Upper lobe of left lung (tissue), 6 donors: ENCODE results near the gene ELF1. TPM values are rescaled to one million over a fixed set of nuclear protein-coding genes. Genes with fewer than 3 reads are reported as not detected.
"Not testable (repeated sequence)": the region's sequence is repeated elsewhere in the genome, so short reads cannot be mapped to it uniquely, and the experiment has no call there.

Experiments used
- ATAC-seq, 2 donors: fragments of 200-7000 bp; cut with Tn5 transposase; one replicate each; pipeline ENCODE4 v1.9.1; 2022; ENCODE audit warnings: mild to moderate bottlenecking in 2 of 2, moderate library complexity in 2 of 2; ENCODE audit not compliant: low FRiP score in 2 of 2
- DNase-seq, 2 donors: peaks; one replicate each; pipeline ENCODE4 v3.0.0-alpha.2; 2019 to 2020
- H3K27ac ChIP-seq, 4 donors: fragments of 200-600 bp; sonication (generic); one replicate each; pipeline ENCODE4 v1.5.1; 2016 to 2019
- H3K27me3 ChIP-seq, 4 donors: fragments of 200-600 bp; sonication (generic); one replicate each; pipeline ENCODE4 v1.5.1; 2017 to 2019
- H3K36me3 ChIP-seq, 4 donors: fragments of 200-600 bp; sonication (generic); one replicate each; pipeline ENCODE4 v1.5.1; 2016 to 2019
- H3K4me1 ChIP-seq, 4 donors: fragments of 200-600 bp; sonication (generic); one replicate each; pipeline ENCODE4 v1.5.1; 2018 to 2019
- H3K4me3 ChIP-seq, 4 donors: fragments of 200-600 bp; sonication (generic); one replicate each; pipeline ENCODE4 v1.5.1; 2017 to 2019; ENCODE audit warnings: mild to moderate bottlenecking in 2 of 4, moderate library complexity in 1 of 4
- H3K9me3 ChIP-seq, 4 donors: fragments of 200-600 bp; sonication (generic); one replicate each; pipeline ENCODE4 v1.5.1; 2018 to 2019
- EP300 ChIP-seq, 4 donors: sonication (generic); formaldehyde crosslinking; IDR thresholded peaks; one replicate each; pipeline ENCODE4 v1.5.1; 2017; ENCODE audit warnings: antibody characterized with exemption in 4 of 4, control low read depth in 2 of 4
- POLR2A ChIP-seq, 4 donors: fragments of 450-650 bp; IDR thresholded peaks; one replicate each; pipeline ENCODE4 v1.5.1; 2016 to 2017; ENCODE audit warnings: antibody characterized with exemption in 4 of 4, mild to moderate bottlenecking in 2 of 4
- POLR2AphosphoS5 ChIP-seq, 2 donors: sonication (generic); formaldehyde crosslinking; IDR thresholded peaks; one replicate each; pipeline ENCODE4 v1.5.1; 2017; ENCODE audit warnings: antibody characterized with exemption in 2 of 2
- WGBS, 2 donors: methylation state at CpG; one replicate each; pipeline ENCODE4 v1.1.5; 2017 to 2018; 5-methylcytosine and 5-hydroxymethylcytosine counted together
- total RNA-seq, 6 donors: library from RNA; depleted of rRNA in 4 of 6; stranded (reverse); fragments of >200 nt in 4 of 6; gene quantifications; one replicate each; pipeline versions ENCODE4 v1.1.0 to v1.2.1, GENCODE V29; 2016 to 2021
- TF ChIP-seq, protein P1 (sequence below), 6 experiments: fragments of 450-650 bp in 4 of 6; fragments of 200-600 bp in 2 of 6; sonication (generic) in 2 of 6; IDR thresholded peaks; one replicate each; pipeline ENCODE4 v1.5.1; 2016 to 2019; ENCODE audit warnings: antibody characterized with exemption in 6 of 6
- donor health status: DM: no; HTN: no; CAD: no; lungs with moderate emphysema.
- donor health status: DM: no; HTN: yes; CAD: no; lungs with severe emphysema.

Gene ELF1
- total RNA-seq, 6 donors from 2014 or later, result 52.6 to 134 (median 78.6) TPM

DNA sequence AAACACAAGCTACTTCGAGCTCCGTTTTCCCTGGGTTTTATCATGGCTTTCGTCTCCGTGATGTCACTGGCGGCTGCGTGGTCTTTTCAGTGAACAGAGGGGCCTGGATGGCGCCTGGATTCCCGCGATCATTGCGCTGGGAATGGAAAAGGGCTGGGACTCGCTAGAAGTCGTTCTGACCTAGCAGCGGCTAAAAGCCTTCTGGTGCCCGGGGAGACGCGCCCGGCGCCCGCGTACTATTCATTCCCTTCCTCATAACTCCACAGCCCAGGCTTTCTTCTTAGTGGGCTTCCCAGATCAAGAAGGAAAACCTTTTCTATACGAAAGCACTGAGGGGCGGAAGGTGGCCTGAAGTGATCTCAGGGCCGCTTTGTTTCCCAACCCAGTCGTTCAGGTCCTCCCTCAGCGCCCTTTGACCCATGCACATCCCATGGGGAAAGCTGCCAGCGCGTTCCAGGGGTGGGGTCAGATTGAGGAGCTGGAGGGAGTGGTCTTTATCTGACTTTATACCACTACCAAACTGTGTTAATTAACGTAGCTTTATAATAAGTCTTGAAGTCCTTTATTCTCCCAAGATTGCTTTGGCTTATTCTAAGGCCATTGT, 96.6 kb downstream of the ELF1 start:
- DNase-seq (peak in 1 of 2 donors; percentile 80), ATAC-seq (no peak)
- Histone ChIP-seq H3K4me1 (peaks cover 8 to 14% (median 9%) of the 10 kb centered on the region in 4 donors), H3K36me3 (no peaks in the 10 kb centered on the region), H3K27me3 (no peaks in the 10 kb centered on the region), H3K9me3 (no peaks in the 10 kb centered on the region), H3K4me3 (no peak overlapping the region), H3K27ac (no peak overlapping the region)
- WGBS, 2 donors, result 78 to 84% methylated on average over 27 to 28 of the region's 28 CpGs
- TF ChIP-seq POLR2AphosphoS5 (IDR thresholded peaks at IDR 0.05), result no peak
- no peak for TF ChIP-seq EP300 (IDR thresholded peaks at IDR 0.05)
- TF ChIP-seq, protein P1, sequence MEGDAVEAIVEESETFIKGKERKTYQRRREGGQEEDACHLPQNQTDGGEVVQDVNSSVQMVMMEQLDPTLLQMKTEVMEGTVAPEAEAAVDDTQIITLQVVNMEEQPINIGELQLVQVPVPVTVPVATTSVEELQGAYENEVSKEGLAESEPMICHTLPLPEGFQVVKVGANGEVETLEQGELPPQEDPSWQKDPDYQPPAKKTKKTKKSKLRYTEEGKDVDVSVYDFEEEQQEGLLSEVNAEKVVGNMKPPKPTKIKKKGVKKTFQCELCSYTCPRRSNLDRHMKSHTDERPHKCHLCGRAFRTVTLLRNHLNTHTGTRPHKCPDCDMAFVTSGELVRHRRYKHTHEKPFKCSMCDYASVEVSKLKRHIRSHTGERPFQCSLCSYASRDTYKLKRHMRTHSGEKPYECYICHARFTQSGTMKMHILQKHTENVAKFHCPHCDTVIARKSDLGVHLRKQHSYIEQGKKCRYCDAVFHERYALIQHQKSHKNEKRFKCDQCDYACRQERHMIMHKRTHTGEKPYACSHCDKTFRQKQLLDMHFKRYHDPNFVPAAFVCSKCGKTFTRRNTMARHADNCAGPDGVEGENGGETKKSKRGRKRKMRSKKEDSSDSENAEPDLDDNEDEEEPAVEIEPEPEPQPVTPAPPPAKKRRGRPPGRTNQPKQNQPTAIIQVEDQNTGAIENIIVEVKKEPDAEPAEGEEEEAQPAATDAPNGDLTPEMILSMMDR (IDR thresholded peaks at IDR 0.05), result no peak
- no peak for TF ChIP-seq POLR2A (IDR thresholded peaks at IDR 0.05)

DNA sequence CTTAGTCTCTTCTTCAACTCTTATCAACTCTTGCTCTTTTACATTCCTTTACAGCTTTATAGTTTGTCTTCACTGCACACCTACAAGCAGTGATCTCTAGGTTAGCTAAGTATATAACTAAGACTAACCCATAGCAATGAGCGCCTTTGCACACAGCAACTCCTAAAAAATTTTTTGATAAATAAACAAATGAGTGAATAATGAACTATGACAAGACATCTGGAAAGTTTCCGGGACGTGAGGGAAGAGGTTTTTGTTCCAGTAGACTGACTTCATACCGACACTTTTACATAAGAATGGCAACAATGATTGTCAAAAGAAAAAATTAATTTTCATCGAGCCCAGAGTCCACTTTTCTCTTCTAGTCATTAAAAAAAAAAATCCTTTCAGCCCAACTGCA, 98.3 kb downstream of the ELF1 start:
- Histone ChIP-seq H3K27me3 (no peaks in the 10 kb centered on the region), H3K36me3 (no peaks in the 10 kb centered on the region), H3K9me3 (no peaks in the 10 kb centered on the region), H3K4me1 (peaks cover 8 to 14% (median 9%) of the 10 kb centered on the region in 4 donors), H3K4me3 (peak overlapping the region; percentile 53 to 77 (median 74)), H3K27ac (peak overlapping the region; percentile 77 to 86 (median 84))
- ATAC-seq (no peak), DNase-seq (no peak)
- whole genome bisulfite sequencing, 2 donors, result 9 to 11% methylated on average over 5 of the region's 5 CpGs
- TF ChIP-seq EP300 (IDR thresholded peaks at IDR 0.05), result no peak
- TF ChIP-seq POLR2AphosphoS5 (IDR thresholded peaks at IDR 0.05), result no peak
- no peak for TF ChIP-seq POLR2A (IDR thresholded peaks at IDR 0.05)
- TF ChIP-seq, protein P1 (IDR thresholded peaks at IDR 0.05), result no peak

DNA sequence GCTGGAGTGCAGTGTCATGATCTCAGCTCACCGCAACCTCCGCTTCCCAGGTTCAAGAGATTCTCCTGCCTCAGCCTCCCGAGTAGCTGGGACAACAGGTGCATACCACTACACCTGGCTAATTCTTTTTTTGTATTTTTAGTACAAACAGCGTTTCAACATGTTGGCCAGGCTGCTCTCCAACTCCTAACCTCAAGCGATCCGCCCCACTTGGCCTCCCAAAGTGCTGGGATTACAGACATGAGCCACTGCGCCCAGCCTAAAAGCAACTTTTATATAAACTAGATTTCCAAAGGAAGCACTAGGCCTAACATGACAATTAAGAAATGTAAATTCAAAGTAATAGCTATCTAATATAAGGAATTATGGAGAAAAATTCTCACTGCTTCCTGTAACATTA, 99.2 kb downstream of the ELF1 start:
- WGBS, 2 donors, result 80 to 85% methylated on average over 7 of the region's 7 CpGs
- ATAC-seq, DNase-seq, H3K27me3 ChIP-seq, H3K27ac ChIP-seq, H3K36me3 ChIP-seq, H3K9me3 ChIP-seq, H3K4me3 ChIP-seq: not testable (repeated sequence)
- H3K4me1 ChIP-seq, result peaks cover 8 to 14% (median 9%) of the 10 kb centered on the region in 4 donors

DNA sequence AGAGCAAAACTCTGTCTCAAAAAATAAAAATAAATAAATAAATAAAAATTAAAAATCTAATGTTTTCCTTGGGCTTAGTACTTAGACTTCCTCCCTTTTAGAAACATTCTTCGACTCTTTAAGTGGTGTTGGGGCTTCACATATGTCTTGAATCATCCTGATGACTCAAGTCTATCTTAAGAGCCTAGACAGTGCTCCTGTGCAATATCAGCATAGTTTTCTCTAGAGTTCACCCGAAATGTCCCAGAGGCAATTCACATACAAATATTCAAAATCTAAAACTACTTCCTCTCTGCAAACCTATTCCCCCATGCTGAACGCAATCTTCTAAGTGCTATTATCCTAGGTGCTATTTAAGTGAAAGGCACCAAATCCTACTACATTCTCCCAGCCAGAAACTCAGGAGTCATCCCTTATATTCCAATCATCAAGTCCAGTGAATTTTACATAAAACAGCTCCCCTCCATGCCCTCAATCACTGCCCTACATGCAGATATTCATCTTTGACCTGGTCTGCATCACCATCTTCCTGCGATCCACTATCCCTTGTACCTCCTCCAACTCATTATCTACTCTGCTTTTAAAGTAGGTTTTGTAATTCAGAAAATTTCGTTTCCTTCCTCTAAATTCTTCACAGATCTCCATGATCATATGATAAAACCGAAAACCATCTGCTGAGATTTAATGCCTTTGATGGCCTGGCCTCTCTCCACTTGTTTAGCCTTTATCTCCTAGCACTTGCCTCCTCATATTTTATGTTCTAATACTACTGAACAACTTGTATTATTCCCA, 102.7 kb downstream of the ELF1 start:
- no peaks in the 10 kb centered on the region for H3K9me3 ChIP-seq
- TF ChIP-seq, protein P1 (IDR thresholded peaks at IDR 0.05), result no peak
- TF ChIP-seq POLR2A (IDR thresholded peaks at IDR 0.05) (no peak), EP300 (IDR thresholded peaks at IDR 0.05) (no peak), POLR2AphosphoS5 (IDR thresholded peaks at IDR 0.05) (no peak)
- DNase-seq, result no peak
- peaks cover 5 to 10% (median 5%) of the 10 kb centered on the region in 4 donors for H3K4me1 ChIP-seq
- H3K36me3 ChIP-seq, result no peaks in the 10 kb centered on the region
- H3K27me3 ChIP-seq, result no peaks in the 10 kb centered on the region
- ATAC-seq, result no peak
- 87% methylated on average over 6 of the region's 6 CpGs for WGBS, 2 donors
- H3K4me3 ChIP-seq, result no peak overlapping the region
- no peak overlapping the region for H3K27ac ChIP-seq

DNA sequence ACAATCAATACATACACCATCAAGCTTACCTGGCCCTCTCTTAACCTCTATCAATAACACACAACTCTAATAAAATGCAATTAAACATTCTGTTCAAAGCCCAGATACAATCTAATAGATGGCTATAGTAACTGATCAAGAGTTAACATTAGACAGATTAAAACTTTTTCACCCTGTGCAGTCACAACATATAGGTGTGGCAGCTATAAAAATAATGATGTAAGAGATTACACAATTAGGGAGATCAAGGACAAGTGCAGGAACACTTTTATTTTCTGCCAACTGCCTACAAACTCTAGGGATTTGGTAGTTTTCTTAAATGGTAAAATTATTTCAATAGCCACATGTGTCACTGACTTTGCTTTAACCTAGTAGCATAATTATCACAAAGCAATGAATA, 104.3 kb downstream of the ELF1 start:
- not testable (repeated sequence) for H3K36me3 ChIP-seq, DNase-seq, H3K4me1 ChIP-seq, H3K27ac ChIP-seq, H3K4me3 ChIP-seq, H3K9me3 ChIP-seq, H3K27me3 ChIP-seq
- ATAC-seq, result peak in 1 of 2 donors; percentile 50

DNA sequence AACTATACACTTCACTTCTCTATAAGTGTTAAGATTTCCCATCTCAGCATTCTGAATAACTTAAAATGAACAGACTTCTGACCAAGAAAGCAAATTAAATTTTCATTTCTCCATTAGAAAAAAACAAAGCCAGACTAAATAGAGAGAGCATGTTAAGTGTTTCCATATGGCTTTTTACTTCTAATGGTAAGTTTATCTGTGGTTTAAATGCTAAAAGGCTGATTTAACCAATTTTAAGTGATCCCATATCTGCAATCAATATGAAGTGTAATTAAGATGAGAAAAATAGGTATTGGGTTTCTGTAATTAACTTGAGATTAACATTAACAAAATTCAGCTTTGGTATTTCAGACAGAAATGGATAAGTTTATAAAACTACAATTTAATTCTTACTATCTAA, 107.8 kb downstream of the ELF1 start:
- Histone ChIP-seq H3K36me3 (no peaks in the 10 kb centered on the region), H3K27me3 (no peaks in the 10 kb centered on the region), H3K4me1 (no peaks in the 10 kb centered on the region), H3K27ac (no peak overlapping the region), H3K9me3 (no peaks in the 10 kb centered on the region), H3K4me3 (no peak overlapping the region)
- TF ChIP-seq POLR2A (IDR thresholded peaks at IDR 0.05) (no peak), EP300 (IDR thresholded peaks at IDR 0.05) (no peak), POLR2AphosphoS5 (IDR thresholded peaks at IDR 0.05) (no peak)
- TF ChIP-seq, protein P1 (IDR thresholded peaks at IDR 0.05), result no peak
- no peak for ATAC-seq
- no peak for DNase-seq
